IPS DF 19.7 (cell line): Measurements from ENCODE around the gene SLC7A1.

Experiments
- DNase-seq: peaks from one replicate; pipeline ENCODE4 v3.0.0-alpha.2; 2013; ENCODE audit warnings: low read depth, low spot score

SLC7A1 gene

DNA sequence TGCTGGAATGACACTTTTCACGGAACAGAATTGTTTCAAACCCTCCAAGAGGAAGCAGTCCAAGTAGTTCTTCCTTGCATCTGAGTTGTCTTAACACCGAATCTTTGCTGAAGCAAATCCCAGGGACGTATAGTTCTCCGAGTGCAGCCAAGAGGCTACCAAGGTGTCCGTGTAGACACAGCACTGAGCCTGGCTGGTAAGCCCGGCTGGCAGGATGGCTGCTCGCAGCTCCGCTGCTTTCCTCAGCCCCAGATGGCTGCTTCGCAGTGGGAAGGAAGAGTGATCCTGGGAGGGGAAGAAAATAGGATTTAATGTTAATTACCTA lies 105.0 kb downstream of the SLC7A1 start:
- no peak for DNase-seq

DNA sequence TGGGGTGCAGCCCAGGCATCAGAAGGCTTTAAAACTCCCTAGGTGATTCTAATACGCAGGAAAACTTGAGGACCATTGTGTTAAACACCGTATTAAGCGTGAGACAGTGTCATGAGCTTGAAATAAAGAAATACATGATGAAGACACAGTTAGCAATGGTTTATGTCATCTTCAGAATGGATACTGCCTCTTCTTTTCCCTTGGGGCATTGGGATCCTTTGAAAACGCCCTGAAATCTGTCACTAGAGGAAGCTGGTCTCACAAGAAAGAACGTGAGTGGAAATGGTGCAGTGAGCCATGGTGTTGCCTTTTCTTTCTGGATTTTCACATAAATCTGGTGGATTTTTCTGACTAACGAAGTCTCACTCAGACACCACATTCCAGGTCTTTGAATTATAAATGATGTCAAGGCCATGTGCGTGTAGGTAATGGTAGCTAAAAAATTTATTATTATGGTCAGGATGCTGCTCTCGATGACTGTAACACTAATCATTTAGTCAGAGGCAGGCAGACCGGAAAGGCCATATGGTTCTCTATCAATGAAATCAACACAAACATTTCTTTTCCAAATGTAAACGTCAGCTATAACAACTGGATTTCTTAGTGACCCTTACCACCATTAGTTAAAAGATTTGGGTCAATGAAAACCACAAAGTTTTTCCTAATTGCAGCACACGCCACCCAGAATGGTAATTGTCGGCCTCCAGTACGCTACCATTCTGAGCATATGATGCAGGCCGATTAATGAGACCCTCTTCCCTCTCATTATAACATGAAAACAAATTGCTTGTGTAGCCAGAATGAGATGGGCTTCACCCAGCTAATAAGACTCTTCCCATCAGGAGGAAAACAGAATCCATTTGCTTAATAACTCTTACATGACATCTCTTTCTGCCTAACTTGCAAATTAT lies 105.6 kb downstream of the SLC7A1 start:
- no peak for DNase-seq

DNA sequence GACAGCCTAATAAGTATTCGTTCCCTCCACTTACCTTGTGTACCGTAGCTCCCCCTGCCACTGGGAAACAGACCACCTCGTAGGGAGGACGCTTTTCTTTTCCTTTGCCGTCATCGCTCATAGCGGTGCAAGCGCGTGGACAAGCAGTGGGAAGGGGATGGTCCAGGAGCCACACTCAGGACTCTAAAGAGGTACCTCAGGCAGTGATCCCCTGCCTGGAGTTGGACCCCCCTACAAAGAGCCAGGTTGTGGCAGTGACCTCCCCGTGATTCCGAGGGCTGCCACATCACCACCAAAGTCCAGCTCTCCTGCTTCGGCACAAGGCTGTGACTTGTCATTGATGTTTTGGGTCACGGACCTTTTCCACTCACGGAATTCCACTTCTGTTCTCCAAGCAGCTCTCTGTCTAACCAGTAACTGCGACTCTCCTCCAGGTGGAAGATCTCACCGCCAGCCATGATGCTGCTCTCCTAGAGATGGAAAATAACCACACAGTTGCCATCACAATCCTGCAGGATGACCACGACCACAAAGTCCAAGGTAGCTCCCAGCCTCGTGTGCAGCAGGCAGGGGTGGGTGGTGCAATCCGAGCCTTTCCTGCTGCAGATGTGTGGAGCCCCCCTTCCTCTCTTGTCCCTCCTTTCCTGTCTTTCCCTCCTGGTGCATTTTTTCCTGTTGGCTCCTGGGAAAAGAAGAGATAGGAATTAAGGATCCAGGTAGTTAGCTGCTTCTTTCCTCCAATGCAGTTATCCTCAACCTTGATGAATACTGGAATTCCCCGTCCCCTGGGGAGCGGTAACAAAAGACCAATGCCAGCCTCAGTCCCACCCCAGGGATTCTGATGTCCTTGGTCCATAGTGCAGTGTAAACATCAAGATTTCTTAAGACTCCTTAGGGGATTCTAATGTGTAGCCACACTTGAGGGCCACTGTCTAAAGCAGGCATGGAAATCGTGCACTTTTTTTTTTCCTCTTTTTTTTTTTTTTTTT lies 107.7 kb downstream of the SLC7A1 start:
- no peak for DNase-seq

DNA sequence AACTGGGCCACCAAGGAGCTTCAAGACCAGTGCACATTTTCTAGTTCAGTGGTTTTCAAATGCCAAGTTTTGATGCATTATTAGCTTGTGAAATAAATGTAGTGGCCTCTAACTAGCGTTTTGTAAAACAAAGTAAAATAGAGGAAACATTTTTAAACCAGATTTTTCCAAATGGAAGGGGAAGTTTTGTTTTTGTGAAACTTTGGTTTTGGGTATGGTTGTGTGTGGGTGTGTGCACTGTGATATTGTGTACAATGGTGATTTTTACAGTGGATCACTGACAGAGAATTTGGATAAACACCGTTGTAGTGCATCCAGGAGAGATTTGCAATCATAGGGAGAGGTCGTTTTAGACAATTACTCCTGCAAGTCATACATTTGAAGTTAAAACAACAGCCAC lies 108.9 kb downstream of the SLC7A1 start:
- no peak for DNase-seq

DNA sequence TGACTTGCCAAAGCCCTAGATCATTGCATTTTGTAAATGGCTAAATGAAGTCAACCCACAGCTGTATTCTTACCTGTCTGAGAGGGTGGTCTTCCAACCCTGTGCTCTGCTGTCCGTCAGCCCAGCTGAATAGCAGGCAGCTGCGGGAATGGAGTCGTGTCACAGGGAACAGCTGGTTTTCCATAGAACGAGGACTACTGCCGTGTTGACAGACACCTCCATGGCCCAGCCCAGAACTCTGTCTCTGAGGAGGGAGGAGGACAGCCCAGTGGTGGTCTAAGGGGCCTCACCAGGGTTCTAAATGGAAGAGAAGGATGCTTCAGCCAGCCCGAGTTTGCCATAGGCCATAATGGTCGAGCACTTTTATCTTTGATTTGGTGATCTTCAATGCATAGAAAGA lies 110.7 kb downstream of the SLC7A1 start:
- no peak for DNase-seq

DNA sequence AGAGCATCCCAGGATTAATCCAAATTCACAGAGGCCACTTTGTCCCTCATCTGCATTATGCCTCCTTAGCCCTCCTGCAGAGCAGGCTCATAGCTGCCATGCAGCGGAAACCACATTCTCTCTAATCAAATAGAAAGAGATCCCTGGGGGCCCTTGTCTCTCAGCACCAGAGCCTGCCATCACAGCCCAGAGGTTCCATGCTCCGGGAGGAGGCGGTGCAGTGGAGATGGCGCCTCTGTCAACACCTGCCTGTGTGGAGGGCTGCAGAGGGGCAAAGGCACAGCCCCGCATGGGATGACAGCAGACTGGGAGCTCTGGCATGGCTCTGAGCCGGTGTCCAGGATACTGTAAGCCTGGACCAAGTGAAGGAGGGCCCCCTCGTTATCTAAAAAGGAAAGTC lies 111.3 kb downstream of the SLC7A1 start:
- DNase-seq, result no peak

DNA sequence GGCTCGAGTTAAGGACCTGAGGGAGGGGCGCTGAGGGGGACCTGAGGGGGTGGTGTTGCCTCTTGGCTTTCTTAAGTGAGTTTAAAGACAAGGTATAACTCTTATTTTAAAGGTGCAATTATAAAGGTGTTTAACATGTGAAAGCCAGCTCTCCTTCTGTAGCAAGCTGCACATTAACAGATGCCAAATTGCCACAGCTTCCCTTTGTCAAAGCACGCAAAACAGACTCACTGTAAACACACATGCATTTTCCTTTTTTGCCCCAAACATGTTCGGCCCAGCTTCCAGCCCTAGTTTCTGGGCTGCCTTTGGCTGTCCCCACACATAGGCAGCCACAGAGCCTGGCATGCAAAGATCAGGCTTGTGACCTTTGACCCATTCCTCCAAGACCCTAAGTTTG lies 111.9 kb downstream of the SLC7A1 start:
- no peak for DNase-seq

DNA sequence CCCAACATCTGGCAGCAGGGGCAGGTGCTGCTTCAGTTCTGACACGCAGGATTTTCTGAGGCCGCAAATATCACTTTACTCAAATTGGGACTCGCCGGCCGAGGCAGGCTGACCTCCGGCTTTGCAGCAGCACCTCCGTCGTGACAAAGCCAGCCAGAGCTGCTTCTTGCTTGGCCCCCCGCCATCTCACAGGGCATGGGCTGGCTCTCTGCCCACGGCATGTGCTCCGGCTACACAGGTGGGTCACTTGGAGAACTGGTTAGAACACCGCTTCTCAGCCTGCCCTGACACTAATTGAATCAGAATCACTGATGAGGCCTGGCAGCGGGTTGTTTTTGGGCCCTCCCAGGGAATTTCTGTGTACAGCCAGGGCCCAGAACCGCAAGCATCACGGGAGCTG lies 112.3 kb downstream of the SLC7A1 start:
- DNase-seq, result no peak

DNA sequence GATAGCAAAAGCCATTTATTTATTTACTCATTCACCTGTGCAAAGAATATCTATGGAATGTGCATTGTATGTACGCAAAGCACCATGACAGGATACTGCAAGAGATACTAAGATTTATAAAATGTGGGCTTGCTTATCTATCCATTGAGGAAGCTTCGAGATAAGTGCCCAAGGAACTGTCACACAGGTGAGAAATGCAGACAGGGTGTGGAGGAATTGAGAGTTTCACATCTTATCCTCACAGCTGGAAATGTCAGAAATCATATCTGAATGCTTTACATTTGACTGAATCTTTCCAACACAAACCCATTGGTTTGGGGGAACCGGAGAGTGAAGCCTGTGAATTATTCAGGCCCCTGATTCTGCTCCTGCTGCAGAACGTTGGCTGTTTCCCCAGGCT lies 113.0 kb downstream of the SLC7A1 start:
- DNase-seq, result no peak

DNA sequence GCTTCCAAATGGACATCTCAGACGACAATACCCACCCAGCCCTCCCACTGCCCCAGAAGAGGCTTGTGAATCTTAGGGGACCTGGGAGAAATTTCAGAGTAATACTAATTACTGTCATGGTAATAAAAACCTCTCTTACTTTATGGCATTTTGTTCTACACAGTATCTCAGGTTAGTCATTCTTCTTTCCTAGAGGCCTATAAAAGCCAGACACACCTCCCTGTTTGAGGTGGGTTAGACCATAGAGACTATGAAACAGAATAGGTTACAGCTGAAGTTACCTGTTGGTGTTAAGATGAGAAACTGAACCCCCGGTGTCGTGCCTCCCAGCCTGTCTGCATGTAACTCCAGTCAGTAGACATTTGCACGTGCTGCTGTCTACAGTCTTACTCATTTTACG lies 113.9 kb downstream of the SLC7A1 start:
- DNase-seq, result no peak

DNA sequence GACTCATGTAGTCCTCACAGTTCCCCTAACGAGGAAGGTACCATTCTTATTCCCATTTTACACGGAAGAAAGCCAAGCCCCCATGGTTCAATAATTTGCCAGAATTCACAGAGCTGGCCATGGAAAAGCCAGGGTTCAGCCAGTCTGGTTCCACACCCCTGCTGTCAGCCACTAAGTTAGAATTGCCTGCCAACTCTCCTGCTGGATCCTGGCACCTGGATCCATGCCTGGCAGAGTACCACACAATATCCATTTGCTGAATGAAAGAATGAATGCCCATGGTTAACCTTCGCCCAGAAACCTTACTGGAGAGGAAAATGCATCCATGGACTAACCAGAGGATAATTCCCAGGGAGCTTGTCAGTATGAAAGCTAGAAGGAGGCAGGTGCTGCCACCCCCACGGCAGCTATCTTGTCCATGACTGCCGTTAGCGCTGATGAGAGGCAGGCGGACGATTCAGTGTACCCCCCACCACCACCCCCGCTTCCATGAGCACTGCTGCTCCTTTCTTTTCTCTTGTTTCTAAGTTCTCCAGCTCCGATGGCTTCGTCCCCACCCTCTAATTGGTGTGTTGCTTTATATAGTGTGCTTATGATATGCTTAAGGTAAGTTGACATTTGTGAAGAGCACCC lies 114.5 kb downstream of the SLC7A1 start:
- DNase-seq, result no peak

DNA sequence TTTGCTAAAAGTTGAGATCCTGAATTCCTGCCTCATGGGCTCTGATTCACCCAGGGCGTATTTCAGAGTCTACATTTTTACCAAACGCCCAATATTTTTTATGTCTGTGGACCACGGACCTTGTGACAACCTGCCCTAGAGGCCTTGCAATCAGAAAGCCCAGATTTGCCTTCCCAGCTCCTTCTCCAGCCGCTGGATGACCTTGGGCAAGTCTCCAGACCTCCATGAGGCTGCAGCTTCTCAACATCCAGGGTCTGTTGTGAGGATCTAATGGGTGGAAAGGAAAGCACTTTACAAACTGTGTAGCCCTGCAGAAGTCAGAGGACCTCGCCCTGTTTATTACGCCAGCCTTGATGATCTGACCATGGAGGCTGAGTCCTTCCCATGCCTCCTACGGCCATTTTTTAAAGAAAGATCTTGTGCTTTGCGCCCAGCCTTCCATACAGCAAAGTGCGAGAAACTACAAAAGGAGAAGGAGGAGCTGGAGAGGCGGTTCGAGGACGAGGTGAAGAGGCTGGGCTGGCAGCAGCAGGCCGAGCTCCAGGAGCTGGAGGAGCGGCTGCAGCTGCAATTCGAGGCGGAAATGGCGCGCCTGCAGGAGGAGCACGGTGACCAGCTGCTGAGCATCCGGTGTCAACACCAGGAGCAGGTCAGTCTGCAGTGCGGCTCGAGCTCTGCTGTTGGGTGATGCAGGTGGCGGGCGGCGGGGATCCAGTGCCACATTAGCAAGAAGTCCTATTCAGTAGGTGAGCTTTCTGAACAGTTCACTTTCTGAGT lies 115.6 kb downstream of the SLC7A1 start:
- DNase-seq, result no peak

DNA sequence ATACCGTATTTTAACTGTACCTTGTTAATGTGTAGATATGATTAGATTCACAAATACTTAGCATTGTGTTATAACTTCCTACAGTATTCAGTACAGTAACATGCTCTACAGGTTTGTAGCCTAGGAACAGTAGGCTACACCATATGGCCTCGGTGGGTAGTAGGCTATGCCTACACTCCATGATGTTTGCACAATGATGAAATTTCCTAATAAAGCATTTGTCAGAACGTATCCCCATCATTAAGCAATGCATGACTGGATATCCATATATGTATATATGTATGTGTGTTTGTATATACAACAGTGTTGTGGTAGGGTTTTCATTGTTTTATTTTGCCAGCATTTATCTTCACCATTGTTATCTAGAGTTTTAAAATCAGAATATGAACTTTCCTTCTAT lies 119.4 kb downstream of the SLC7A1 start:
- no peak for DNase-seq

DNA sequence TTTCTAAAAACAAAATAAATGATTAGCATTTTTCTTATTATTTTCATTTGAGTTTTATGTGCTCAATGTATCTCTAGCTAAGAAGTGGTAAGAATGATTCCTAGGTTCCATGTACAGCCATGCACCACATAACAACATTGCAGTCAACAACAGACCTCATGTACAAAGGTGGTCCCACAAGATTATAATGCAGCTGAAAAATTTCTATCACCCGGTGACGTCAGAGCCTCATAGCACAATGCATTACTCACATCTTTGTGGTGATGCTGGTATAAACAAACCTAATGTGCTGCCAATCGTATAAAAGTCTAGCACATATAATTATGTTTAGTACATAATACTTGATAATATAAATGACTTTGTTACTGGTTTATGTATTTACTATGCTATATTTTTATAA lies 120.5 kb downstream of the SLC7A1 start:
- DNase-seq, result no peak

DNA sequence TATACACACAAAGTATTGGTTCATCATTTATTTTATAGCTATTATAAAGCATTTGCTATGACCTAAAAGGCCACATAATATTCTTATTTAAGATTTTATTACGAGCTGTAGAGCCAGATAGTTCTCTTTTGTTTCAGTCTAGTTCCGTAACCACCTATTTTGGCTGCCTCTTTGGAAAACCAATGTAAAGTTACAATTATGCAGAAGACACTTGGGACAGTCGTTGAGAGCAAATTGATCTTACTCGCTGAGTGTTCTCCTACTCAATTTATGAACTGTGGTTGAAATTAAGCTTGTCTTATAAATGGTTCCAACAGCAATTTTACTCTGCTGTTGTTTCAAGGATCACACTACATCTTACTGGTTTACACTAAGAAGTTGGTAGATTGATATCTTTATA lies 122.3 kb downstream of the SLC7A1 start:
- no peak for DNase-seq

DNA sequence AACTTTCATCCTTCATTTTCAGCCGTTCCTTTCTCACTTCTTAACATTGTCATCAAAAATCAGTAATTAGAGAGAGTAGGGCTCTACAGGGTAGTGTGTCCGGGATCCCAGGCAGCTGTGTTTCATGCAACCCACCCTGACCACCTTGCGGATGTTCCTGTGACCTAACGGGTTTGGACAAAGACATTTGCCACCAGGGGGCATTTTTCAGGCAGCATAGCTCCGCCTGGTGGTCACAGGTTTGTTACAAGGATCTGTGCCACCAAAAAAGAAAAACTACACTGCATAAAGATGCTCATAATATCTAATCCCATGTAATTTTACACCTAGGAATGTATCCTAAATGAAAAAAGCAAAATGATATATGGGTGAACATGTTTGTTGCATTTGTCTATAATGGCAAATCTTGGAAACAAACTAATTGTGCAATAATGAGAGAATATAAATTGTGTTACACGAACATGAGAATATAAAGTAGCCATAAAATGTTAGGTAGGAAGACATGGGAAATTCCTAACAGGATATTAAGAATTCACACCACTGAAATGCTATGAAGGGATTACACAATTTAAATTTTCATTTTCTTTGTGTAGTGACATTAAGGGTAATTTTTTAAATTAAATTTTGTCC lies 123.0 kb downstream of the SLC7A1 start:
- peak; percentile 38 for DNase-seq

DNA sequence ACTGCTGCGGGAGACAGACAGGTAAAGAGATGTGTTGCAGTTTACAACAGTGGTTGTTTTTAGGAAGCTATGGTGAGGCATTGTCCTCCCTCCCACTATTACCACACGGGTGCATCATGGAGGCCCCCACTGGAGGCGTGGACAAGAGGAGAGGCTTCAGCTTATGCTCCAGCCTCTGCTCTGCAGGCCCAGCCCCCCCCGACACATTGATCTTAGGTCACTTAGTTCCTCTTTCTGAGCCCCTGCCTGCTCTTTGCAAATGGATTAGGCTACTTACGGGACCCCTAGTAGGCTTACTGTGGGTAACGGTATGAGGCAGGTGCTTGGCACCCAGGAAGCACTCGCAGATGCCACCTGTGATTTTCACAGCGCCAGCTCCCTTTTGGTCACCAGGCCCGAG lies 123.9 kb downstream of the SLC7A1 start:
- no peak for DNase-seq

DNA sequence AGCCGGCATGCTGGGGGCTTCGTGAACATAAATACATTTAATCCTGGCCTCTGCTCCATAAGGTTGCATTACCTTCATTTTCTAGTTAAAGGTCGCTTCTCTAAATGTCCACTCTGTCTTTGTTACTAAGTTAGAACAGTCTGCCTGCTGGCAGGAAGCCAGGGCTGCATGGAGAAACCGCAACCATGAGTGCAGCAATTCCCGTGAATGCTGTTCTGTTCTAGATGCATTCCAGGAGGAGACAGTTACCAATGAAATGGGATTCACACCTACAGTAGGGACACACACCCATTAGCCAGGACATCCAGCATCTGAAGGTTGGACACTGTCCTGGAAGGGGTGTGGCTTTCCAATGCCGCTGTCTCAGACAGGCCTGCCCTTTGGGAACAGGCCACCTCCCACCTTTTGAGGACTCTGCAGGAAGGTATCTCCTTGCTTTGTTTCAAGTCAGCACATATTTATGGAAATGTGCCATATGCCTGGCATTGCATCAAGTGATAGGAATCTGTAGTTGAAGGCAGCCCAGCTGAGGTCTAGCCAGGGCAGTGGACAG lies 129.7 kb downstream of the SLC7A1 start:
- DNase-seq, result no peak

DNA sequence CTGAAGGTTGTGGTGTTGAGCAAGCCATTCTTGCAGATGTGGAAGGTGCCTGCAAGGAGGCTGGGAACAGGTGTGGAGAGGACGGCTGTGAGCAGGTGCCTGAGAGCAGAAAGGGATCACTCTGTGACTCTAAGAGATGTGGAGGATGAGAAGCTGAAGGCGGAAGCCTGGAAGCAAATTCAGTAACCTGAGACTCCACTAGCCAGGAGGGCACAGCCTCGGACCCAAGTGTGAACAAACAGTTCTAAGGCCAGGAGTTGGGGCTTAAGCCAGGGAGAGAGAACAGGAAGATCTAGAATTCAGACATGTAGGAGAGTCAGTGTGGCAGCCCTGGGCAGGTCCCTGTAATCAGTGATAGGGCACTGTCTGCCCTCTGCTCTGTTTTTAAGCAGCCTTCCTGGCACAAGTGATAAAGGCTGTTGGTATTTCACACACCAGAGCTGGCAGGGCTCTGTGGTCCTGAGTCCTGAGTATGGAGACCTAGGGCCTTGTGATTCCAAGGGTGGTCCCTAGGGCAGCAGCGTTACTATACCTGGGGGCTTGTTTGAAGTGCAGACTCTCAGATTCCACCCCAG lies 131.3 kb downstream of the SLC7A1 start:
- DNase-seq, result no peak

DNA sequence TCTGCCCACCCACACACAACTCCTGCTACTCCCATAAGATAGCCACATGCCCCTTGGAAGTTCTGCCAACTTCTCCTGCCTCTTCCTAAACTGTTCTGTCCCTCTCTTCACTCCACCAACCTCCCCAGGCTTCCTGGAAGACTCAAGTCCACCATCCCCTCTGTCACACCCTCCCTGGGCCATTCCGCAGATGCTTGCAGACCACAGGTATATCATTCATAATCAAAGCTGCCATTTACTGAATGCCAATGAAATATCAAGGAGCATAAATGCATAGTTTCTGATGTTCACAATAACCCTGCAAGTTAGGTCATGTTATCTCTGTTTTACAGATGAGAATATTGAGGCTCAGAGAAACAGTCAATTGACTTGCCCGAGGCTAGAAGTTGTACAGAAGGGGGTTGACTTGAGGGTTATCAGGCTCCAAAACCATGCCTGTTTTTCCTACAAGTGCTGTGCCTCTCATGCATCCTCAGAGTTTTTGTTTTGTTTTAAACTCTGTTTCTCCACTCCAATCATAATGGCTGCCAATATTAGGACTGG lies 135.6 kb downstream of the SLC7A1 start:
- DNase-seq, result no peak
